ENCODE results near the gene ATP5MC3.
"Not testable (repeated sequence)": the region's sequence is repeated elsewhere in the genome, so short reads cannot be mapped to it uniquely, and the experiment has no call there.

ATP5MC3 gene

GRCh38 chr2:175181104-175181876 is at the start of gene ATP5MC3:
TSS of gene ATP5MC3 (minus strand) at chr2:175181710. CDS start at chr2:175181393, 317 bp downstream.
- peak; percentile 98 for DNase-seq (ENCODE audit: low spot score)

- not testable (repeated sequence) for DNase-seq (ENCODE audit: low spot score)
Observed at GRCh38 chr2:175228601-175229000, 47.1 kb upstream of the ATP5MC3 start.

- no peak for DNase-seq (ENCODE audit: low spot score)
Observed at GRCh38 chr2:175228179-175228578, 46.7 kb upstream of the ATP5MC3 start.

- DNase-seq (ENCODE audit: low spot score), result no peak
Observed at GRCh38 chr2:175227393-175227792, 45.9 kb upstream of the ATP5MC3 start.

- no peak for DNase-seq (ENCODE audit: low spot score)
Observed at GRCh38 chr2:175220075-175220474, 38.6 kb upstream of the ATP5MC3 start.

- DNase-seq (ENCODE audit: low spot score), result no peak
Observed at GRCh38 chr2:175218551-175218950, 37.0 kb upstream of the ATP5MC3 start.

GRCh38 chr2:175207741-175208438 is 26.4 kb upstream of the ATP5MC3 start:
- DNase-seq (ENCODE audit: low spot score), result no peak

GRCh38 chr2:175206866-175207265 is 25.4 kb upstream of the ATP5MC3 start:
- DNase-seq (ENCODE audit: low spot score), result no peak

GRCh38 chr2:175205523-175205922 is 24.0 kb upstream of the ATP5MC3 start:
- DNase-seq (ENCODE audit: low spot score), result peak; percentile 6

GRCh38 chr2:175203621-175204496 is 22.3 kb upstream of the ATP5MC3 start:
- DNase-seq (ENCODE audit: low spot score), result peak; percentile 70

GRCh38 chr2:175195012-175195411 is 13.5 kb upstream of the ATP5MC3 start:
- DNase-seq (ENCODE audit: low spot score), result no peak

GRCh38 chr2:175188761-175189160 is 7.3 kb upstream of the ATP5MC3 start:
- DNase-seq (ENCODE audit: low spot score), result no peak

GRCh38 chr2:175187378-175187777 is 5.9 kb upstream of the ATP5MC3 start:
- peak; percentile 9 for DNase-seq (ENCODE audit: low spot score)

- DNase-seq (ENCODE audit: low spot score), result no peak
Observed at GRCh38 chr2:175183674-175184073, 2.2 kb upstream of the ATP5MC3 start.

GRCh38 chr2:175181877-175182308 is 383 bp upstream of the ATP5MC3 start:
- DNase-seq (ENCODE audit: low spot score), result no peak

GRCh38 chr2:175180701-175181103 is 808 bp downstream of the ATP5MC3 start:
- DNase-seq (ENCODE audit: low spot score), result peak; percentile 57

GRCh38 chr2:175176624-175177023 is 4.9 kb downstream of the ATP5MC3 start:
- DNase-seq (ENCODE audit: low spot score), result no peak

- DNase-seq (ENCODE audit: low spot score), result no peak
Observed at GRCh38 chr2:175175896-175176295, 5.6 kb downstream of the ATP5MC3 start.

- no peak for DNase-seq (ENCODE audit: low spot score)
Observed at GRCh38 chr2:175175320-175175719, 6.2 kb downstream of the ATP5MC3 start.

GRCh38 chr2:175170659-175171304 is 10.7 kb downstream of the ATP5MC3 start:
- DNase-seq (ENCODE audit: low spot score), result no peak

- no peak for DNase-seq (ENCODE audit: low spot score)
Observed at GRCh38 chr2:175169191-175169590, 12.3 kb downstream of the ATP5MC3 start.

- no peak for DNase-seq (ENCODE audit: low spot score)
Observed at GRCh38 chr2:175168564-175168945, 13.0 kb downstream of the ATP5MC3 start.
